Keratinocyte (primary cell): ENCODE data around the gene DST. TPM values are rescaled to one million over a fixed set of nuclear protein-coding genes. Genes with fewer than 3 reads are reported as not detected.

ENCODE experiments used
- DNase-seq: peaks from one replicate; pipeline ENCODE4 v3.0.0-alpha.2; 2011; ENCODE audit warnings: low read depth, missing footprints, low spot score
- FAIRE-seq: peaks from 2 replicates; lab custom pipeline; 2011; peaks lifted over from hg19 to GRCh38; lab: Jason Lieb, UNC
- H2AFZ ChIP-seq: 2 replicates; pipeline ENCODE4 v1.6.0; 2012; ENCODE audit warnings: low read length, control low read depth, inconsistent platforms; ENCODE audit not compliant: control insufficient read depth
- H3K27ac ChIP-seq: 2 replicates; pipeline ENCODE4 v1.5.1; 2011; ENCODE audit warnings: low read length; ENCODE audit not compliant: control insufficient read depth, insufficient read depth
- H3K27me3 ChIP-seq: 3 replicates; pipeline ENCODE4 v1.6.0; 2011; ENCODE audit warnings: low read length; ENCODE audit not compliant: control insufficient read depth, insufficient read depth; ENCODE audit errors: extremely low read depth
- H3K36me3 ChIP-seq, 2 experiments: 2 replicates in 1 of 2; 3 replicates in 1 of 2; pipeline ENCODE4 v1.5.1; 2011; ENCODE audit warnings: low read length in 2 of 2, mild to moderate bottlenecking in 1 of 2; ENCODE audit not compliant: control insufficient read depth in 2 of 2, insufficient read depth in 2 of 2; ENCODE audit errors: extremely low read depth in 1 of 2
- H3K4me1 ChIP-seq: 3 replicates; pipeline ENCODE4 v1.5.1; 2011; ENCODE audit warnings: low read length; ENCODE audit not compliant: control insufficient read depth, insufficient read depth; ENCODE audit errors: extremely low read depth
- H3K4me2 ChIP-seq: 3 replicates; pipeline ENCODE4 v1.6.0; 2011; ENCODE audit warnings: low read depth, low read length; ENCODE audit not compliant: control insufficient read depth, insufficient read depth; ENCODE audit errors: extremely low read depth
- H3K4me3 ChIP-seq, 3 experiments: fragments of 200-600 bp in 1 of 3; sonication (generic) in 1 of 3; 2 replicates in 2 of 3; 3 replicates in 1 of 3; pipeline ENCODE4 v1.5.1; 2011 to 2016; ENCODE audit warnings: low read length in 3 of 3, mild to moderate bottlenecking in 3 of 3, control low read depth in 2 of 3, inconsistent platforms in 1 of 3, low read depth in 1 of 3, mixed read lengths in 1 of 3, mixed run types in 1 of 3, moderate library complexity in 1 of 3; ENCODE audit not compliant: control insufficient read depth in 2 of 3, insufficient read depth in 2 of 3; ENCODE audit errors: extremely low read depth in 1 of 3
- H3K79me2 ChIP-seq: 2 replicates; pipeline ENCODE4 v1.6.0; 2012; ENCODE audit warnings: low read length; ENCODE audit not compliant: control insufficient read depth, insufficient read depth
- H3K9ac ChIP-seq: 3 replicates; pipeline ENCODE4 v1.6.0; 2011; ENCODE audit warnings: low read length; ENCODE audit not compliant: control insufficient read depth, insufficient read depth; ENCODE audit errors: extremely low read depth
- H3K9me1 ChIP-seq: 3 replicates; pipeline ENCODE4 v1.6.0; 2011; ENCODE audit warnings: low read length; ENCODE audit not compliant: control insufficient read depth, insufficient read depth; ENCODE audit errors: extremely low read depth
- H3K9me3 ChIP-seq: 2 replicates; pipeline ENCODE4 v1.5.1; 2012; ENCODE audit warnings: low read depth, low read length; ENCODE audit not compliant: control insufficient read depth
- H4K20me1 ChIP-seq: 3 replicates; pipeline ENCODE4 v1.6.0; 2011; ENCODE audit warnings: low read length; ENCODE audit not compliant: control insufficient read depth, insufficient read depth; ENCODE audit errors: extremely low read depth
- EZH2 ChIP-seq: IDR thresholded peaks from one replicate; pipeline ENCODE4 v1.6.1; 2012; ENCODE audit warnings: inconsistent platforms, mild to moderate bottlenecking, low read length, moderate library complexity
- dilution Hi-C: fragments of 300-500 bp; cut with MboI; formaldehyde crosslinking; loops from one replicate; pipeline ENCODE4 v1.7.0; 2020; ENCODE audit warnings: low sequenced_read_pairs; ENCODE audit not compliant: extremely low pct_ligation_motif_present
- polyA plus RNA-seq, 5 experiments: library from polyadenylated mRNA; depleted of rRNA in 3 of 5; stranded (reverse) in 3 of 5; stranded (forward) in 1 of 5; unstranded in 1 of 5; fragments of >200 nt; gene quantifications; 1 replicate in 1 of 5; 2 replicates in 3 of 5; 3 replicates in 1 of 5; pipeline versions ENCODE4 v1.2.1 to v1.2.3, GENCODE V29; 2011 to 2012; ENCODE audit warnings: missing spikeins in 2 of 5, low read depth in 1 of 5, low replicate concordance in 1 of 5
- TF ChIP-seq, protein P1 (sequence below), 3 experiments: IDR thresholded peaks in 1 of 3; conservative IDR thresholded peaks in 1 of 3; optimal IDR thresholded peaks in 1 of 3; 2 replicates in 2 of 3; 3 replicates in 1 of 3; pipeline versions ENCODE3 to v1.5.1; 2011; ENCODE audit warnings: low read length in 3 of 3, mild to moderate bottlenecking in 3 of 3, moderate library complexity in 2 of 3, control low read depth in 1 of 3, inconsistent platforms in 1 of 3; ENCODE audit not compliant: insufficient read depth in 2 of 3; ENCODE audit errors: extremely low read depth in 1 of 3

Gene DST
- polyA plus RNA-seq, 1 donor (not counting 4 experiments of a cell fraction or from before 2014, with no cell fraction given): 455 TPM

DNA sequence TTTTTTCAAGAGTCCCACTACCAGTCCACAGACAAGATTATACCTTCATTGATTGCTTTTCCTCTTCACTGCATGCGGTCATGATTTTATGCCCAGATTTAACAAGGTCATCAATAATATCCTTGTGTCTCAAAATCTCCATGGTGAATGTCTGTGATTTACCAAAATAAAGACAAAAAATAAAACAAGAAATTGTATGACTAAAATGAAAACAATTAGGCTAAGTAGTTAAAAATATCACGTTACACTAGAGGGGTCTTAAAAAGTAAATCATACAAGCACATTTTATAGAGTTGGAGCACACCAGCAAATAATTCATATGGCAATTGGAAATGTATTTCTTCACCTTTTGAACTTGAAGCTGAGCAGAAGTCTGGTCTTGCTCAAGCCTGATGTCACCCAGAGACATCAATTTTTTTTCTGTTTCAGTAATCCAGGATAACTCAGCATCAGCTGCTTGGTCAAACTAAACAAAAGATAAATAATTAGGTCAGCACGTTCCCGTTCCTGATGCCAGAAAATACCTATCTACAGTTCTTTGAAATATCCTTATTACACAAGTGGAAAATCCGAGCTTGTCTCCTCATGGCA lies 125.4 kb downstream of the DST start:
- Histone ChIP-seq H3K9ac (no peak overlapping the region), H3K79me2 (no peaks in the 10 kb centered on the region), H3K4me2 (no peak overlapping the region), H3K4me3 (no peak overlapping the region), H3K27ac (no peak overlapping the region), H3K9me1 (no peaks in the 10 kb centered on the region), H3K4me1 (peaks cover 4% of the 10 kb centered on the region), H3K36me3 (peaks cover 2 to 6% of the 10 kb centered on the region in 2 experiments), H4K20me1 (no peaks in the 10 kb centered on the region), H3K9me3 (no peaks in the 10 kb centered on the region), H2AFZ (no peak overlapping the region), H3K27me3 (no peaks in the 10 kb centered on the region)
- dilution Hi-C loops: no loop called here
- DNase-seq (no peak), FAIRE-seq (no peak)
- TF ChIP-seq, protein P1, sequence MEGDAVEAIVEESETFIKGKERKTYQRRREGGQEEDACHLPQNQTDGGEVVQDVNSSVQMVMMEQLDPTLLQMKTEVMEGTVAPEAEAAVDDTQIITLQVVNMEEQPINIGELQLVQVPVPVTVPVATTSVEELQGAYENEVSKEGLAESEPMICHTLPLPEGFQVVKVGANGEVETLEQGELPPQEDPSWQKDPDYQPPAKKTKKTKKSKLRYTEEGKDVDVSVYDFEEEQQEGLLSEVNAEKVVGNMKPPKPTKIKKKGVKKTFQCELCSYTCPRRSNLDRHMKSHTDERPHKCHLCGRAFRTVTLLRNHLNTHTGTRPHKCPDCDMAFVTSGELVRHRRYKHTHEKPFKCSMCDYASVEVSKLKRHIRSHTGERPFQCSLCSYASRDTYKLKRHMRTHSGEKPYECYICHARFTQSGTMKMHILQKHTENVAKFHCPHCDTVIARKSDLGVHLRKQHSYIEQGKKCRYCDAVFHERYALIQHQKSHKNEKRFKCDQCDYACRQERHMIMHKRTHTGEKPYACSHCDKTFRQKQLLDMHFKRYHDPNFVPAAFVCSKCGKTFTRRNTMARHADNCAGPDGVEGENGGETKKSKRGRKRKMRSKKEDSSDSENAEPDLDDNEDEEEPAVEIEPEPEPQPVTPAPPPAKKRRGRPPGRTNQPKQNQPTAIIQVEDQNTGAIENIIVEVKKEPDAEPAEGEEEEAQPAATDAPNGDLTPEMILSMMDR (optimal IDR thresholded peaks at IDR 0.05 in 1 of 3, IDR thresholded peaks at IDR 0.05 in 1 of 3, conservative IDR thresholded peaks at IDR 0.05 in 1 of 3; ENCODE audit: extremely low read depth in 1 of 3, insufficient read depth in 2 of 3, low read length in 3 of 3): no peak
- TF ChIP-seq EZH2: no peak

DNA sequence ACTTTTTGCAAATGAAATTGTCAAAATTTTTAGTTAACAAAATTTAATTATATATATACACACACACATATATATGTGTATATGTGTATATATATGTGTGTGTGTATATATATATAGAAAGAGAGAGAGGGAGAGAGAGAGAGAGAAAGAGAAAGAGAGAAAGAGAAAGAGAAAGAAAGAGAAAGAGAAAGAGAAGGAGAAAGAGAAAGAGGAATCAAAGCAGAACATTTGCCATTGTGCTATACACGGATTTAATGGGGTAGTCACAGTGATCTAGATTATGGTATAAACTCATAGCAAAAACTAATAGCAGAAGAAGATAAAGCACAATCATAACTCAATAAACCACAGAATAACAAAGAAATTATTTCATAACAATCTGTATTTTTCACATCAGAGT lies 126.7 kb downstream of the DST start:
- peaks cover 4% of the 10 kb centered on the region for H3K4me1 ChIP-seq
- H3K4me3 ChIP-seq: no peak overlapping the region
- no peaks in the 10 kb centered on the region for H3K79me2 ChIP-seq
- H2AFZ ChIP-seq: no peak overlapping the region
- H3K27ac ChIP-seq: no peak overlapping the region
- no peak overlapping the region for H3K4me2 ChIP-seq
- no peak overlapping the region for H3K9ac ChIP-seq
- TF ChIP-seq, protein P1 (optimal IDR thresholded peaks at IDR 0.05 in 1 of 3, IDR thresholded peaks at IDR 0.05 in 1 of 3, conservative IDR thresholded peaks at IDR 0.05 in 1 of 3; ENCODE audit: extremely low read depth in 1 of 3, insufficient read depth in 2 of 3, low read length in 3 of 3): no peak
- TF ChIP-seq EZH2: no peak
- H3K27me3 ChIP-seq: no peaks in the 10 kb centered on the region
- H4K20me1 ChIP-seq: no peaks in the 10 kb centered on the region
- peaks cover 1 to 6% of the 10 kb centered on the region in 2 experiments for H3K36me3 ChIP-seq
- DNase-seq (no peak), FAIRE-seq (no peak)
- dilution Hi-C loops: no loop called here
- no peaks in the 10 kb centered on the region for H3K9me1 ChIP-seq
- no peaks in the 10 kb centered on the region for H3K9me3 ChIP-seq
